Testis (tissue), 5 donors: ENCODE results near the gene HPSE. TPM values are rescaled to one million over a fixed set of nuclear protein-coding genes. Genes with fewer than 3 reads are reported as not detected.

Source experiments
- DNase-seq: peaks from one replicate; pipeline ENCODE4 v3.0.0-alpha.2; 2019
- H3K27ac ChIP-seq, 2 donors: fragments of 200-600 bp; sonication (generic); one replicate each; pipeline ENCODE4 v1.5.1; 2019
- H3K27me3 ChIP-seq: fragments of 200-600 bp; sonication (generic); one replicate; pipeline ENCODE4 v1.5.1; 2019
- H3K36me3 ChIP-seq: fragments of 200-600 bp; sonication (generic); one replicate; pipeline ENCODE4 v1.5.1; 2017; ENCODE audit warnings: low read depth; ENCODE audit errors: missing control alignments
- H3K4me1 ChIP-seq: fragments of 200-600 bp; sonication (generic); one replicate; pipeline ENCODE4 v1.5.1; 2019
- H3K4me3 ChIP-seq, 2 donors: fragments of 200-600 bp; sonication (generic); one replicate each; pipeline ENCODE4 v1.5.1; 2017 to 2019
- H3K9me3 ChIP-seq: fragments of 200-600 bp; sonication (generic); one replicate; pipeline ENCODE4 v1.5.1; 2017
- CTCF ChIP-seq, 3 experiments: fragments of 450-650 bp in 2 of 3; fragments of 200-600 bp in 1 of 3; sonication (generic) in 1 of 3; IDR thresholded peaks; one replicate each; pipeline ENCODE4 v1.5.1; 2016 to 2019; ENCODE audit warnings: antibody characterized with exemption in 3 of 3, mild to moderate bottlenecking in 2 of 3, moderate library complexity in 1 of 3
- POLR2A ChIP-seq: fragments of 450-650 bp; IDR thresholded peaks from one replicate; pipeline ENCODE4 v1.6.1; 2017; ENCODE audit warnings: antibody characterized with exemption, mild to moderate bottlenecking, moderate library complexity
- WGBS, 2 donors: methylation state at CpG; one replicate each; pipeline ENCODE4 v1.1.5; 2018; 5-methylcytosine and 5-hydroxymethylcytosine counted together
- intact Hi-C: fragments of 100-400 bp; cut with DNase I; formaldehyde crosslinking; loops from one replicate; pipeline ENCODE4 v1.15.1; 2023; ENCODE audit warnings: low total_unique reads
- long read RNA-seq, 2 donors: transcript quantifications; one replicate each; lab custom pipeline, GENCODE V29; 2026
- polyA plus RNA-seq: library from polyadenylated mRNA; stranded (reverse); fragments of 350-450 nt; fragmentation: Illumina TruSeq; extraction: RNeasy Lipid Tissue Mini Kit (QIAGEN cat#74804); gene quantifications from one replicate; pipeline ENCODE4 v1.2.3, GENCODE V29; 2014; ENCODE audit warnings: low read depth, low replicate concordance; ENCODE audit not compliant: insufficient read depth
- total RNA-seq, 2 donors: library from RNA; depleted of rRNA; stranded (reverse); fragments of >200 nt; gene quantifications; one replicate each; pipeline ENCODE4 v1.2.3, GENCODE V29; 2016

The HPSE gene
- total RNA-seq (1 to 10 TPM in 1 of 2 donors, under 1 TPM in 1; 0.79 to 2.3 TPM), polyA plus RNA-seq (2.0 TPM)
- long read RNA-seq, donor 1, full-length matches to known transcripts = 2 of 2 reads
- long read RNA-seq, donor 1, partial matches to known transcripts = 0 of 2 reads
- long read RNA-seq, donor 1, other reads (novel, unspliced or antisense) = 0 of 2 reads
- long read RNA-seq, donor 2 = 0 reads

GRCh38 chr4:83334425-83335241 is at the start of gene HPSE:
Gene HPSE, minus strand, starts transcription at chr4:83334848. Its CDS starts 66 bp downstream, at chr4:83334782.
- WGBS, 2 donors = 0 to 2% methylated on average over 47 to 63 of the region's 63 CpGs
- Histone ChIP-seq H3K27ac (no peak within 1 kb of the TSS), H3K27me3 (no peaks in the 10 kb centered on the region)

GRCh38 chr4:83382850-83383249 is 48.2 kb upstream of the HPSE start:
- intact Hi-C loops = no loop called here
- 79 to 91% methylated on average over 2 of the region's 2 CpGs for WGBS, 2 donors
- no peaks in the 10 kb centered on the region for H3K27me3 ChIP-seq
- DNase-seq = no peak
- no peak overlapping the region for H3K4me3 ChIP-seq
- H3K4me1 ChIP-seq = no peaks in the 10 kb centered on the region
- H3K36me3 ChIP-seq = no peaks in the 10 kb centered on the region
- no peak overlapping the region for H3K27ac ChIP-seq
- TF ChIP-seq CTCF (IDR thresholded peaks at IDR 0.05) = no peak
- TF ChIP-seq POLR2A = no peak
- no peaks in the 10 kb centered on the region for H3K9me3 ChIP-seq

More at GRCh38 chr4:83334425-83335241, at the start of gene HPSE:
- peak; percentile 61 for DNase-seq
- no peak for TF ChIP-seq CTCF (IDR thresholded peaks at IDR 0.05)
- TF ChIP-seq POLR2A = no peak
- intact Hi-C loops = no loop called here
- Histone ChIP-seq H3K9me3 (no peaks in the 10 kb centered on the region), H3K4me3 (peak within 1 kb of the TSS in 1 of 2 donors; percentile 57), H3K36me3 (no peaks in the 10 kb centered on the region), H3K4me1 (peaks cover 11% of the 10 kb centered on the region)

DNA sequence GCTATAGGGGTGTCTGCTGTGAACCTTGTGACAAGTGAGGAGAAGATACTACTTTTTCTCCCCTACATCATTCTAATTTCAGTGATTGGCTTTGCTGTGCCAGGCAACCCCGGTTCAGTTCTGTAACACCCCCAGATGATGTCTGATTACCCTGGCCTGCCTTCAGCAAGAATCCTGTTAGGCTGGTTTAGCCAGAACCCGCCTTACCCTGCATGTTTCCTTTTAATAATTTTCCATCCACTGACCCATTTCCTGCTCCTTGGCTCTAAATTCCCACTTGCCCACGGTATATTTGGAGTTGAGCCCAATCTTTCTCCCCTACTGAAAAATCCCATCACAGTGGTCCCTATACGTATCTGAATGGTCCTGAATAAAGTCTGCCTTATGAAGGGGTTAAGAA is 46.5 kb upstream of the HPSE start:
- WGBS, 2 donors = 86 to 90% methylated on average over 4 of the region's 4 CpGs
- no peak for DNase-seq
- intact Hi-C loops = no loop called here

DNA sequence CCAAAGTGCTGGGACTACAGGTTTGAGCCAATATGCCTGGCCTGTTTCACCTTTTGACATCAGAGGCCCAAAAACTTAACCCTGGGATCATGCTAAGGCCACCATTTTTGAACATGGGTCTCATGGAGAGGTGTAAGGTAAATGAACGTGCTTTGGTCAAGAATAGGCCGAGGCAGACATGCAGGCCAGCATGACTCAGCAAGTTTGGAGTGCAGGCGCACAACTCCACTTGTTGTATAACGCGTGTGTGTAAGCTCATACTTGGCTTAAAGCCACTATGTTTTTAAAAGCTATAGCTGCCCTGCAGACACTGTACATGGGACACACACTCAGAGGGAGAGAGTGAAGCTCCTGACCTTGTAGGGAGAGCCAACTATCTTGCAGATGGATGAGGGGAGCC is 43.8 kb upstream of the HPSE start:
- Histone ChIP-seq H3K27me3 (no peaks in the 10 kb centered on the region), H3K27ac (no peak overlapping the region), H3K4me3 (no peak overlapping the region), H3K36me3 (no peaks in the 10 kb centered on the region), H3K4me1 (no peaks in the 10 kb centered on the region), H3K9me3 (no peaks in the 10 kb centered on the region)
- no peak for TF ChIP-seq POLR2A
- no peak for TF ChIP-seq CTCF (IDR thresholded peaks at IDR 0.05)
- DNase-seq = no peak
- intact Hi-C loops = no loop called here
- WGBS, 2 donors = 92 to 96% methylated on average over 5 of the region's 5 CpGs

More for the DNA sequence above, 46.5 kb upstream of the HPSE start:
- Histone ChIP-seq H3K27me3 (no peaks in the 10 kb centered on the region), H3K4me1 (no peaks in the 10 kb centered on the region), H3K4me3 (no peak overlapping the region), H3K36me3 (no peaks in the 10 kb centered on the region), H3K27ac (no peak overlapping the region), H3K9me3 (no peaks in the 10 kb centered on the region)
- TF ChIP-seq POLR2A = no peak
- TF ChIP-seq CTCF (IDR thresholded peaks at IDR 0.05) = no peak
